CD4-positive, alpha-beta T cell treated with Interleukin-4 for 4 hours (primary cell): ENCODE measurements around the gene TPD52L2.

Experiments
- DNase-seq: peaks from one replicate; pipeline ENCODE4 v3.0.0-alpha.2; 2020

Gene TPD52L2

DNA sequence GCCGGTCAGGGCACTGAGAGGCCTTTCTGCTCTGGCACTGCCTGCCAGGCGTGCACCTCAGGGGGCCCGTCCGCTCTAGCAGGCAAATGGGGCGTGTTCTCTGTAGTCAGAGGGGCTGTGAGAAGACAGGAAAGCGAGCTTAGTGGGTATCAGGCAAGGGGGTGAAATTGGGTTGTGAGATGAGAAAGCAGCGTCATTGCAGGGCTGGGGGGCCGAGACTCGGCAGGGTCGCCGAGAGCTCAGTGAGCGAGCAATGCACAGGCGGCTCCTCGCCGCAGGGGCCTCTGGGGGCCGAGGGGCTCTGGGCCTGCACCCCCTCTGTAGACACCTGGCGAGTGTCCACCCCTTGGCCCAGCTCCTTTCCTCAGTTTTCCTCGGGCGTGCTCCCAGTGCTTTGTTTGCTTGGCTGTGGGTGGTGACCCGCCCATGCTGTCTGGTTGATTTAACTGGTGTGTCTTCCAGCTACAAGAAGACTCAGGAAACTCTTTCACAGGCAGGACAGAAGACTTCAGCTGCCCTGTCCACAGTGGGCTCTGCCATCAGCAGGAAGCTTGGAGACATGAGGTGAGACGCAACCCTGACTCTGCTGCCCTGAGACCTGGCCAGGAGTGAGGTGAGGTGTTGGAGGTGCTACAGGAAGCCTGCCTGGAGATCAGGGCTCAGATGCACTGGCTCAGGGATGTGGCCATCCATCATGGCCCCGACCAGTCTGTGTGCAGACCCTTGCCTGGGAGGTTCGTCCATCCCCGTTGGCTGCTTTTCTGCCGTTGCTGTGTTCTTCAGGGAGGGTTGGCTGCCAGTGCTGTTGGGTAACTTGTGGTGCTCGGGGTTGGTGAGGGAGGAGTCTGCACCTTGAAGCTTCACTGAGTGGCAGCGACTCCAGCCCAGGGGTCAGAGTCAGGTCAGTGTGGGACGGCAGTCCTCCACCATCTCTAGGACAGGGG is 17.5 kb downstream of the TPD52L2 start:
- DNase-seq: no peak

DNA sequence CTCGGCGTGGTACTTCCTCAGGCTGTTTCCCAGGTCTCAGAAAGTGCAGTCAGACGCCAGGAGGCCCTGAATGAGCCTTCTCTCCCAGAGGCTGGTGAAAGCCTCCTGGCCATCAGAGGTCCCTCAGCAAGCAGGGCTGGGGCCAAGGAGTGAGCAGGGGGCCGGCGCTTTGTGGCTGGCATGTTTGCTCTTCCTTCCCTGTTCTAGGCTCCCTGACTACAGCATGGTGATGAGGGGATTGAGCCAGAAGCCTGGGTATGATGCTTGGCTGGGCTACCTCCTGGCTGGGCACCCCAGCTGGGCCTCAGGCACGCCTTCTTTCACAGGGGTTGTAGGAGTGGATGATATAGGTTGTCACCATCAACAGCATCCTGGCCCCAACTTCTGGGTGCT is 18.1 kb downstream of the TPD52L2 start:
- DNase-seq: no peak

DNA sequence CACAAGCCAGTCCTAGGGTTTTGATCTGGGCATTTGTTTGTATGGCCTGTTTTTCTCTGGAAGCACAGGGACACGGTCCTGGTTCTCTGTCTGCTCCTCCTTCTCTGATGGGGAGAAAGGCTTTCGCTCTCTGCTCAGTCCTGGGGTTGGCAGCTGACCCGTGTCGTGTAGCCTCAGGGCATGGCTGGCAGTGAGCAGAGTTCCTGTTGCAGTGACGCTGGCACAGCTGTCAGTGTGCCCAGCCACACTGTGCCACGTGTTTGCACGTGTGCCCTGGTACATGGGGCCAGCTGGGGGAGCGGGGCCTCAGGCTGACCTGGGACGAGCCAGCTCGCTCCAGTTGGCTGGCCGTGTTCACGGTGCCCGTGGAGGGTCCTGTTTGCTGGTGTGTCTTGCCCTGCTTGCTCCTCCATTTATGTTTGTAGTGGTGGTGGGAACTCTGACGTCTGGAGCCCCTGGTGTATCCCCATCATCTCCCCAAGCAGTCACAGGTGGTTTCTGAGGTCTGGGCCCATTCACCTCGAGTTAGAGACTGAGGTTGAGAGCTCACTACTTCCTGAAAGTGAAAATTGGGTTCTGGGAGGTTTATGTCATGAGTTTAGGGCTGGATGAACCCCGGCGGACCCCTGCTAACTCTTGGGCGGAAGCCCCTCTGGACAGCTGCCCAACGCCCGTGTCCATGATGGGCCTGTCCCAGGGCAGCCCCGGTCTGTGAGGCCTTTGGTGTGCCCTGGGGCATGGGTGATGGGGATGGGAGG is 19.6 kb downstream of the TPD52L2 start:
- DNase-seq: no peak

- no peak for DNase-seq
Measured at GRCh38 chr20:63885264-63886053, 20.4 kb downstream of the TPD52L2 start.

DNA sequence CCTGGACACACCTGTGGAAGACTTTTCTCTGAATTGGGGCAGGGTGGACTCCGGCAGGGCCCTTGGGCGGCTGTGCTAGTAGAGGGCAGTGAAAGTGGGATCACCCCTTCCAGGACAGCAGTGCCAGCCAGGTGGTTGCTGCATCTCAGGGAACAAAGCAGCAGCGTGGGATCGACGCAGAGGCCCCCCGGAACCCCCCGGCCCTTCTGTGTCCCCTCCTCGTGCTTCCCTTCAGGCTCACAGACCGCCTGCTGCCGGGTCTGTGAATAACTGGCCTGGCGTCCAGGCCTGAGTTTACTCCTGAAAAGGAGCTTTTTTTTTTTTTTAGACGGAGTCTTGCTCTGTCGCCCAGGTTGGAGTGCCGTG is 21.0 kb downstream of the TPD52L2 start:
- DNase-seq: no peak

DNA sequence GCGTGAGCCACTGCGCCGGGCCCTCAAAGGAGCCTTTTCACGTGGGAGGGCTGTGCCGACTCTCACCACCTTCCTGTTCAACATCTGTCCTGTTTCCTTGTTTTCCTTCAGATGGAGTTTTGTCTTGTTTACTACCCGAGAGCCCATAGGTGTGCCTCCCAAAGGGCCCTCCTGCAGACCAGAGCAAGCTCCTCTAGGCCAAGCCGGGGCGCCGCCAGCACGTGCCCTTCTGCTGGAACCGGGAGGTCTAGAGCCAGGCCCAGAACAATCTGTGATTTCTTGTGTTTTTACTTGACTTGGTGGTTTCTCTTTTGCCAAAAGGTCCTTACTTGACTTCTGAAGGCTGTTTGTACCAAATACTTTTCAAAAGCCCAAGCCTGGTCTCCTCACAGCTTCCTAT is 21.9 kb downstream of the TPD52L2 start:
- DNase-seq: no peak

GRCh38 chr20:63889241-63890200 is 24.5 kb downstream of the TPD52L2 start:
- DNase-seq: no peak

- no peak for DNase-seq
Measured at GRCh38 chr20:63890201-63890576, 25.1 kb downstream of the TPD52L2 start.

GRCh38 chr20:63890616-63891015 is 25.5 kb downstream of the TPD52L2 start:
- DNase-seq: no peak

GRCh38 chr20:63891061-63892002 is 26.3 kb downstream of the TPD52L2 start:
- DNase-seq: no peak

GRCh38 chr20:63892402-63892801 is 27.3 kb downstream of the TPD52L2 start:
- no peak for DNase-seq

DNA sequence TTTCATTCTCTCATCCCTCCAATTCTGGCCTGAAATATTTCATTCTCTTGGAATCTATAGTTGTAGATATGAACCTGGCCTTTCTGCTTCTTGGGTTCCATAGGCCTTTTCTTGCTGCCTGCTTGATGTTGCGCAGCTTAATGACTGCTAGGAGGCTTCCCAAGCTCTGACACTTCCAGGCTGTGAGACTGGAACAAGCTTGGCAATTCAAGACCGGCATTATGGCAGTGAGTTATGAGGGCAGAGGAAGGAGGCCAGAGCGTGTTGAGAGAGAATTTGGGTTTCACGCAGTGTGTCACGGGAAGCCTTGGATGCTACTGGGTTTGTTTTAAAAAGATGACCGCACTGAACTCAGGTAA is 28.9 kb downstream of the TPD52L2 start:
- DNase-seq: no peak

DNA sequence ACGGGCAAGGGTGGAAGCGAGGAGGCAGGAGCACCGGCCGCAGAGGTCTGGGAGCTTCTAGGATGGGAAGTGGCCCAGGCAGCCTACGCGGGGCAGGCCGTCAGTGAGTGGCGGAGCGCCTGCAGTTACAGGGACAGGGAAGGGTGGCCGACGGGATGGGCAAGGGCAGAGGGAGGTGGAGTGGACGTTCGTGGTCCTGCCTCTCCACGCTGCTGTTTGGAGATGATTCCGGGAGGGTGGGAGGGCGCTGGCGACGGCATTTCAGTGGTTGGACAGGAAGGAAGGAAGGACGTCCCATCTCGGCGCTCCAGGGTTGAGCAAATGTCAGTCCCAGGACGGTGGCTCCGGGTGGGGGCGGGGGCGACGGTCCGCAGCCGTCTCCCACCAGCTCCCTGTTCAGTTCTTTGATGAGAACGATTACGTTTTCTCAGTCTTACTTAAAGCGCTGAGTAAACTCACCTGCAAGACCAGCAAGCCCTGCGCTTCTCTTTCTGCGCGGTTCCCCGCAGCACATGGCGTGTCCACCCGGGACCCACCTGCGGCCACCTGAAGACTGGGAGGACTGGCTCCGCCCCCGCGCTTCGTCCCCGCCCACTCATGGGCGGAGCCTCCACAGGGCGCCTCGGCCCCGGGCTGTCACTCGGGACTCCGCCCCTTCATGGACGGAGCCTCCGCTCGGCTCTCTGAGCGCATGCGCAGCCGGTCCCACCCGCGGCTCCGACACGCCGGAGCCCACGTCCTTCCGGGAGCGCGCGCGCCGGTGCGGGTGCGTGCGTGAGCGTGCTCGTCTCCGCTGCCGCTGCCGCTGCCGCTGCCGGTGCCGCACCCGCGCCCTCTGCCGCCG is 29.5 kb downstream of the TPD52L2 start, which contains the start of gene DNAJC5:
Gene DNAJC5 (plus strand): TSS at position 769 of the 844 bp plus-strand sequence. CDS start 33,220 bp downstream, outside the sequence.
- DNase-seq: peak; percentile 95

- DNase-seq: no peak
Measured at GRCh38 chr20:63895202-63895951, 30.3 kb downstream of the TPD52L2 start.

GRCh38 chr20:63895952-63896263 is 30.8 kb downstream of the TPD52L2 start:
- peak; percentile 69 for DNase-seq

GRCh38 chr20:63896264-63897105 is 31.4 kb downstream of the TPD52L2 start:
- DNase-seq: peak; percentile 23

GRCh38 chr20:63897978-63898561 is 33.0 kb downstream of the TPD52L2 start:
- DNase-seq: no peak
